Limb (tissue), 2 donors: ENCODE data around the gene LARP1.
"Not testable (repeated sequence)": the region's sequence is repeated elsewhere in the genome, so short reads cannot be mapped to it uniquely, and the experiment has no call there.

Source experiments
- DNase-seq, 2 donors: peaks; one replicate each; pipeline ENCODE4 v3.0.0-alpha.2; 2016; ENCODE audit errors: extremely low spot score in 2 of 2

Gene LARP1

DNA sequence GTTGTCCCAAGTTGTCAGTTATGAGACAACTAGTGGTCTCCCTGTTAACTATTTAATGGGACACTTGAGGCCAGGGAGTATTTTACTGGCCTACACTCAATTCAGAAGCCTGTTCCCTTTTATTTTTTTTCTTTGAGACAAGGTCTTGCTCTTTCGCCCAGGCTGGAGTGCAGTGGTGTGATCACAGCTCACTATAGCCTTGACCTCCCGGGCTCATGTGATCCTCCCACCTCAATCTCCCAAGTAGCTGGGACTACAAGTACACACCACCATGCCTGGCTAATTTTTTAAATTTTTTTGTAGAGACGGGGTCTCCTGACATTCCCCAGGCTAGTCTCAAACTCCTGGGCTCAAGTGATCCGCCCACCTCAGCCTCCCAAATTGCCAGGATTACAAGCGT is 67.7 kb downstream of the LARP1 start:
- not testable (repeated sequence) for DNase-seq

DNA sequence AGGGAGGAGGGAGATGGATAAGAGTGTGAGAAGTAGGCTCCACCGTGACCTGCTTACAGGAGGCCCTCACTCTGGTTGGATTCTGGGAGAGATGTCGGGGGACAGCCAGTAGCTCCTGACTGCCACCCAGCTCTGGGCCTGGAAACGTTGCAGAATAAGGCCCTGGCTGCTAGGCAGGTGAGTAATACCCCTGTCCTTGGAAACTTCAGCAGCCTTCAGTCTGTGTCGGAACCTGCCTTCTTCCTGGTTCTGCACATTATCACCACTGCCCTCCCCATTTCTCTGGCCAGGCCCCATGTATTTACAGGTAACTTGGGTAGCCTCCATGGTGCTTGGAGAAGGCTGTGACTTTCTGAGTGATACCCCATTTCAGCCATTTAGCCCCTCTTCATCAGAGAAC is 68.4 kb downstream of the LARP1 start:
- no peak for DNase-seq

GRCh38 chr5:154824070-154824469 is 68.9 kb downstream of the LARP1 start:
- DNase-seq, result no peak

DNA sequence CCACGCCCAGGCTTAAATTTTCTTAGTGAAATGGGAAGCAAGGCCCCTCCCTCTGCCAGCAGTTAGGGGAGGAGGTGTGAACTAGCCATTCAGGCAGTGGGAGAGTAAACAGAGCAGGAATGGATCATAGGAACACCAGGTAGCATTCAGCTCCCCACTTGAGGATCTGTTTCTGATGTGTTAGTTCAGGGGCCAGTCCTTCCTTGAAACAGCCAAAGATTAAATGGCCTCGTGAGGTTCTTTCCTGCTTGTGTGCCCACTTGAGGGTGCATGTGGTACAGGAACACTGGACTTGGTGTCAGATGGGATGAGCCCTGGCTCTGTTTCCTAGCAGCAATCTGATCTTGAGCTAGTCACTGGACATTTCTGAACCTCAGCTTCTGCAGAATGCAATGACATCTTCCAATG is 74.0 kb downstream of the LARP1 start:
- no peak for DNase-seq

DNA sequence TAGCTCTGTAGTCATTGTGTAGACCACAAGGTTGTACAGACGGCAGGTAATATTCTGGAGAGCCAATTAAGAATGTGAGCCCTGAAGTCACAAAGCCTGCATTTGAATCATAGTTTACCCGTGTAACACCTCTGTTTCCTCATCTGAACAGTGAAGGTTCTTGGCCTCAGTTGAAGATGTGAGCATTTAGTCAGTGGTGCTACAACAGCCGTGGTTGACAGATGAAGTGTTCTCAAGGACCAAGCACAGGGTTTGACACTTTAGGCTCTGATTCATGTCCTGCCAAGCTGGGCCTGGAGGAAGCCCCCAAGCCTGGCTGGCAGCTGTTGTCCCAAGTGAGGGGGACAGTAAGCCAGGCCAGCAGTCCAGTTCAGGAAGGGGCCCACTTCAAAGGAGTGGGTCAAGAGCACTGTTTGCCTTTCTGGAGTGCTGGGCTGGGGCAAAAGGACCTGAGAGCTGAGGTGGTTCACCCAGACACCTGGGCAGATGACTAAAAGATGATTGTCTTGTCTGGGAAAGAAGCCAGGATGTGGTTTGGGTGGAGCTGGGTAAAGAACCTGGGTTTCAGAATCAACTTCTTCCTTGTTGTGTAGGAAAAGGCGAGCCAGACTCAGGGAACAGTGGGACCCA is 74.5 kb downstream of the LARP1 start:
- no peak for DNase-seq

DNA sequence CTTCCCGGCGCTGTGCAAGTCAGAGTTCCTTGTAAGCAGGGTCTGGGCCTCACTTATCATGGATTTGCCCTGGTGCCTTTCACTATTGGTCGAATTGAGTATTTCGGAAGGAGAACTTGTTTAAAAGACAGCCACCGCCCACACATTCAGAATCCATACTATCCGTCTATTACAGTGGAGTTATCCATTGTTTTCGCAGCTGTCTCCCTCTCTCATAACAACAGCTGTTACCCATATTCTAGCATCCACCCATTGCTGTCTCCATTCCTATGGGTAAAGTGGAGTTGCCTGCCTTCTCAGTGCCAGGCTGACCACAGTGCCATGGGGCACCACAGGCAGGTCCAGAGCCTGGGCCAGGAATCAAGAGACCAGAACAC is 75.0 kb downstream of the LARP1 start:
- peak in 1 of 2 donors; percentile 24 for DNase-seq

DNA sequence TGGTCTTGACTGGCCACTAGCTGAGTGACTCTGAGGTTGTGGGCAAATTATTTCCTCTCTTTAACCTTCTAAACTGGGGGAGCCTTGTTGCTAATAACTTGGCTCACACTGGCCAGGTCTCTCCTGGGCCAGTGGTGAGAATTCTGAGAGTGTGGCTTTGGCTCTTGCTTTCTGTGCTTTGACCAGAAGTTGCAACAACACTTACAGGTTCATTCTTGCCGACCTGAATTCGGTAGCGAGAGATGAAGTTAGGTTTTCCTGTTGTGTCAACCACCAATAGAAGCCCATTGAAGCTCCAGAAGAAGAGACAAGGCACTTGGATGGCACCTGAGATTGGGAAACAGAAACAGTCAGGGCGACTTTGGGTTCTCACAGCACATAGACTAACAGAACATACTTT is 75.4 kb downstream of the LARP1 start:
- DNase-seq, result no peak

GRCh38 chr5:154831451-154831850 is 76.3 kb downstream of the LARP1 start:
- DNase-seq, result no peak

DNA sequence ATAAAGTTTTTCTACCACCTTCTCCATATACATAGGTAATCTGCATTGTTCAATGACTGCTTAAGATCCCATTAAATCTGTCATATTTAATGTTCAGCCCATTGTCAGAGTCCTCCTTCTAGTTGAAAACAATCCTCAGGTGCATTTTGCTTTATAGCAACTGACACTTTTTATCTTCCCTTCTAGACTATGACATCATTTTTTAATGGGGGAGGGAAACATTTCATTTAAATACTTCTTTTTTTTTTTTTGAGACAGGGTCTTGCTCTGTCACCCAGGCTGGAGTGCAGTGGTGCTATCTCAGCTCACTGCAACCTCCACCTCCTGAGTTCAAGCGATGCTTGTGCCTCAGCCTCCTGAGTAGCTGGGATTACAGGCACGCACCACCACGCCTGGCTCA is 77.6 kb downstream of the LARP1 start:
- DNase-seq, result not testable (repeated sequence)

GRCh38 chr5:154834053-154834452 is 78.9 kb downstream of the LARP1 start:
- DNase-seq, result no peak

- not testable (repeated sequence) for DNase-seq
Observed at GRCh38 chr5:154835701-154836052, 80.5 kb downstream of the LARP1 start.

GRCh38 chr5:154836225-154836624 is 81.0 kb downstream of the LARP1 start:
- DNase-seq, result no peak

- no peak for DNase-seq
Observed at GRCh38 chr5:154837009-154837901, 82.1 kb downstream of the LARP1 start.

- no peak for DNase-seq
Observed at GRCh38 chr5:154840435-154841272, 85.5 kb downstream of the LARP1 start.

GRCh38 chr5:154841273-154841661 is 86.1 kb downstream of the LARP1 start:
- no peak for DNase-seq

- DNase-seq, result no peak
Observed at GRCh38 chr5:154842689-154843530, 87.7 kb downstream of the LARP1 start.

- no peak for DNase-seq
Observed at GRCh38 chr5:154844809-154845208, 89.6 kb downstream of the LARP1 start.

- DNase-seq, result no peak
Observed at GRCh38 chr5:154849264-154849785, 94.1 kb downstream of the LARP1 start.

GRCh38 chr5:154849791-154850201 is 94.6 kb downstream of the LARP1 start:
- no peak for DNase-seq

GRCh38 chr5:154850255-154851062 is 95.3 kb downstream of the LARP1 start, which contains the start of gene FAXDC2:
Gene FAXDC2, minus strand, starts transcription at chr5:154850603. Its CDS starts 12,425 bp downstream, at chr5:154838178.
- DNase-seq, result peak; percentile 80 to 89
